HepG2 (cell line): ENCODE measurements around the gene SIAH3. TPM values are rescaled to one million over a fixed set of nuclear protein-coding genes. Genes with fewer than 3 reads are reported as not detected.

Experiments used
- ATAC-seq: fragments of 200-7000 bp; cut with Tn5 transposase; 3 replicates; pipeline ENCODE4 v1.9.1; 2020; ENCODE audit warnings: mild to moderate bottlenecking, moderate library complexity
- BruUV-seq: library from RNA; stranded (reverse); fragments of 400-500 nt; replicated peaks from 2 replicates; lab custom pipeline; 2021; lab: Mats Ljungman, UMichigan
- CTCF ChIA-PET: fragments of 300-600 bp; formaldehyde crosslinking; extraction: SDS; loops from one replicate; lab custom pipeline; 2021; ENCODE audit warnings: low total read pairs, inconsistent platforms, low intra/inter-chr PET ratio; lab: Yijun Ruan, JAX
- POLR2A ChIA-PET: fragments of 350-600 bp; sonication (Branson Sonifier 250); formaldehyde crosslinking; loops from one replicate; lab custom pipeline; 2020; ENCODE audit warnings: antibody characterized with exemption, inconsistent platforms; lab: Yijun Ruan, JAX
- DNase-seq: peaks from one replicate; pipeline ENCODE4 v3.0.0-alpha.2; 2015; ENCODE audit warnings: low spot score
- FAIRE-seq: peaks from 3 replicates; lab custom pipeline; 2011; peaks lifted over from hg19 to GRCh38; lab: Jason Lieb, UNC
- H2AFZ ChIP-seq: one replicate; pipeline ENCODE4 v1.6.1; 2011; ENCODE audit warnings: low read length, inconsistent platforms
- H3K27ac ChIP-seq: fragments of 300-600 bp; 3 replicates; pipeline ENCODE4 v1.8.0; 2011; ENCODE audit warnings: mixed run types, mild to moderate bottlenecking, mixed read lengths, low read length, inconsistent platforms; ENCODE audit not compliant: insufficient read depth; ENCODE audit errors: extremely low read length
- H3K27me3 ChIP-seq, 2 experiments: fragments of 200-600 bp in 1 of 2; 2 replicates in 1 of 2; 3 replicates in 1 of 2; pipeline versions ENCODE4 v1.6.0 to v1.8.0; 2011; ENCODE audit warnings: low read length in 2 of 2, mild to moderate bottlenecking in 2 of 2, moderate library complexity in 2 of 2, inconsistent platforms in 1 of 2; ENCODE audit not compliant: insufficient read depth in 2 of 2, control insufficient read depth in 1 of 2
- H3K36me3 ChIP-seq, 2 experiments: fragments of 200-600 bp in 1 of 2; replicated peaks in 1 of 2; 2 replicates in 1 of 2; 3 replicates in 1 of 2; pipeline versions ENCODE4 v1.5.1 to v1.8.0; 2011; ENCODE audit warnings: low read length in 2 of 2, inconsistent platforms in 1 of 2; ENCODE audit not compliant: insufficient read depth in 2 of 2, control insufficient read depth in 1 of 2
- H3K4me1 ChIP-seq: 2 replicates; pipeline ENCODE4 v1.5.1; 2012; ENCODE audit warnings: low read length, inconsistent platforms; ENCODE audit not compliant: insufficient read depth
- H3K4me2 ChIP-seq: 2 replicates; pipeline ENCODE4 v1.6.0; 2011; ENCODE audit warnings: low read depth, low read length, inconsistent platforms
- H3K4me3 ChIP-seq, 3 experiments: fragments of 200-600 bp in 1 of 3; sonication (generic), shearing (Covaris generic) in 1 of 3; replicated peaks in 1 of 3; 2 replicates each; pipeline ENCODE4 v1.5.1; 2011 to 2016; ENCODE audit warnings: low read length in 3 of 3, inconsistent platforms in 2 of 3, low read depth in 2 of 3, mild to moderate bottlenecking in 2 of 3, control low read depth in 1 of 3, mixed read lengths in 1 of 3; ENCODE audit not compliant: insufficient read depth in 1 of 3
- H3K79me2 ChIP-seq: one replicate; pipeline ENCODE4 v1.6.1; 2011; ENCODE audit warnings: low read length, inconsistent platforms; ENCODE audit not compliant: insufficient read depth
- H3K9ac ChIP-seq: 2 replicates; pipeline ENCODE4 v1.6.0; 2011; ENCODE audit warnings: mild to moderate bottlenecking, low read depth, low read length, inconsistent platforms; ENCODE audit not compliant: insufficient read depth
- H3K9me3 ChIP-seq: 2 replicates; pipeline ENCODE4 v1.5.1; 2012; ENCODE audit warnings: mild to moderate bottlenecking, low read length
- H4K20me1 ChIP-seq: 2 replicates; pipeline ENCODE4 v1.6.0; 2011; ENCODE audit warnings: inconsistent platforms, mild to moderate bottlenecking, low read length, moderate library complexity; ENCODE audit not compliant: insufficient read depth
- BHLHE40 ChIP-seq: IDR thresholded peaks from 2 replicates; pipeline ENCODE4 v1.6.1; 2011; ENCODE audit warnings: low read length, improper control_type of control experiment
- CENPT ChIP-seq: sonication (generic); formaldehyde crosslinking; IDR thresholded peaks from 2 replicates; pipeline ENCODE4 v1.8.0; 2022; ENCODE audit warnings: low read depth, mild to moderate bottlenecking, moderate library complexity, missing genetic modification reagents
- MYC ChIP-seq: sonication (generic); formaldehyde crosslinking; IDR thresholded peaks from 2 replicates; pipeline ENCODE4 v1.9.0; 2021; ENCODE audit warnings: missing genetic modification reagents, borderline replicate concordance
- SRSF9 ChIP-seq: fragments of 200-400 bp; formaldehyde crosslinking; IDR thresholded peaks from 2 replicates; pipeline ENCODE4 v1.6.1; 2018; ENCODE audit warnings: borderline replicate concordance, mild to moderate bottlenecking, low read depth, low read length; ENCODE audit not compliant: insufficient read depth, poor library complexity, severe bottlenecking
- ZHX2 ChIP-seq, 2 experiments: sonication (generic) in 1 of 2; formaldehyde crosslinking in 1 of 2; IDR thresholded peaks; 2 replicates each; pipeline versions ENCODE4 v1.6.1 to v1.9.0; 2014 to 2022; ENCODE audit warnings: antibody characterized with exemption in 1 of 2, borderline replicate concordance in 1 of 2, inconsistent platforms in 1 of 2, low read depth in 1 of 2, missing genetic modification reagents in 1 of 2
- ZNF292 ChIP-seq: sonication (generic); formaldehyde crosslinking; IDR thresholded peaks from 2 replicates; pipeline ENCODE4 v1.8.1; 2022; ENCODE audit warnings: mild to moderate bottlenecking, low read depth, missing genetic modification reagents, borderline replicate concordance
- ZNF33A ChIP-seq: sonication (generic); formaldehyde crosslinking; IDR thresholded peaks from 2 replicates; pipeline ENCODE4 v1.5.1; 2020; ENCODE audit warnings: missing genetic modification reagents, mild to moderate bottlenecking, moderate library complexity, borderline replicate concordance
- in situ Hi-C: cut with HindIII; loops from 2 replicates; pipeline ENCODE4 v1.10.0; 2017; ENCODE audit warnings: low pct_unique_long_range_greater_than_20kb; ENCODE audit not compliant: extremely low pct_ligation_motif_present
- intact Hi-C: fragments of 100-400 bp; cut with micrococcal nuclease; formaldehyde crosslinking; loops from one replicate; pipeline ENCODE4 v1.10.0; 2022; ENCODE audit not compliant: unreplicated experiment
- polyA plus RNA-seq, 8 experiments: library from polyadenylated mRNA; depleted of rRNA in 3 of 8; stranded (reverse) in 7 of 8; unstranded in 1 of 8; fragments of >200 nt; fragmentation: Illumina TruSeq in 4 of 8; extraction: Trizol in 4 of 8; gene quantifications; 2 replicates each; pipeline versions ENCODE4 v1.2.1 to v1.2.3, GENCODE V29; 2011 to 2016; ENCODE audit warnings: low read depth in 4 of 8, missing spikeins in 1 of 8, mixed read lengths in 1 of 8; ENCODE audit not compliant: insufficient read depth in 1 of 8
- total RNA-seq, 5 experiments: library from RNA; depleted of rRNA; stranded (reverse); fragments of >200 nt; fragmentation: Illumina TruSeq; extraction: Trizol; gene quantifications; 2 replicates each; pipeline ENCODE4 v1.2.3, GENCODE V29; 2016; ENCODE audit warnings: low read depth in 1 of 5
- TF ChIP-seq, protein P1 (sequence below): sonication (generic); formaldehyde crosslinking; IDR thresholded peaks from 2 replicates; pipeline ENCODE4 v1.8.0; 2022; ENCODE audit warnings: missing genetic modification reagents, mild to moderate bottlenecking, borderline replicate concordance
- TF ChIP-seq, protein P2 (sequence below): sonication (generic); formaldehyde crosslinking; IDR thresholded peaks from 2 replicates; pipeline ENCODE4 v1.5.0; 2020; ENCODE audit warnings: mild to moderate bottlenecking, missing genetic modification reagents

The SIAH3 gene
- total and polyA plus RNA-seq, 2 of the 13 experiments (the other 11 are each of a cell fraction or from before 2014, with no cell fraction given), result not detected

GRCh38 chr13:45863709-45864590, 12.4 kb upstream of the SIAH3 start (continued):
- TF ChIP-seq ZHX2 (IDR thresholded peaks at IDR 0.05; ENCODE audit: low read depth) (no peak), ZHX2 (CRISPR knock-in tag; IDR thresholded peaks at IDR 0.05; ENCODE audit: borderline replicate concordance) (no peak)

DNA sequence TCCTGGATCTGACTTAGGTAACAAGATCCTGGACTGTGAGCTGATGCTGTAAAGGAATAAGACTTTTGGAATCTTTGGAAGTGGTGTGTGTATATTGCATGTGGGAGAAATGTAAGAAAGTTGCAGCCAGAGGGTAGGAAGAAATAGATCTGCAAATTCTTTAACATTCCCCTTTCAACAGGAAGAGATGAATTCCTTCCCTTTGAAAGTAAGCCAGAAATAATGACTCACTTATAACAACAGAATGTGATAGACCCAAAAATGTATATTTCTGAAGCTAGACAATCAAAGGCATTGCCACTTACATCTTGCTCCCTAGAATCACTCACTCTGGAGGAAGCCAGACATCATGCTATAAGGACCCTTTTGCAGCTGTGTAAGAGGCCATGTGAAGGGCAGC, 9.8 kb upstream of the SIAH3 start:
- ATAC-seq, result no peak
- Histone ChIP-seq H2AFZ (no peak overlapping the region), H3K79me2 (no peaks in the 10 kb centered on the region), H3K9me3 (no peaks in the 10 kb centered on the region), H3K9ac (no peak overlapping the region), H3K4me3 (no peak overlapping the region), H3K36me3 (no peaks in the 10 kb centered on the region), H3K4me2 (no peak overlapping the region), H3K27me3 (peaks cover 0 to 6% of the 10 kb centered on the region in 2 experiments; a peak in 1 of 5 replicates), H3K4me1 (no peaks in the 10 kb centered on the region), H3K27ac (no peak overlapping the region), H4K20me1 (no peaks in the 10 kb centered on the region)
- no peak for FAIRE-seq
- ChIA-PET CTCF (no interaction called here), POLR2A (no interaction called here)
- in situ Hi-C loops, result no loop called here
- DNase-seq, result no peak
- intact Hi-C loops, result no loop called here
- BruUV-seq, result no TSS peak
- TF ChIP-seq, protein P1, sequence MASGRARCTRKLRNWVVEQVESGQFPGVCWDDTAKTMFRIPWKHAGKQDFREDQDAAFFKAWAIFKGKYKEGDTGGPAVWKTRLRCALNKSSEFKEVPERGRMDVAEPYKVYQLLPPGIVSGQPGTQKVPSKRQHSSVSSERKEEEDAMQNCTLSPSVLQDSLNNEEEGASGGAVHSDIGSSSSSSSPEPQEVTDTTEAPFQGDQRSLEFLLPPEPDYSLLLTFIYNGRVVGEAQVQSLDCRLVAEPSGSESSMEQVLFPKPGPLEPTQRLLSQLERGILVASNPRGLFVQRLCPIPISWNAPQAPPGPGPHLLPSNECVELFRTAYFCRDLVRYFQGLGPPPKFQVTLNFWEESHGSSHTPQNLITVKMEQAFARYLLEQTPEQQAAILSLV (CRISPR knock-in tag), result no peak
- TF ChIP-seq, protein P2, sequence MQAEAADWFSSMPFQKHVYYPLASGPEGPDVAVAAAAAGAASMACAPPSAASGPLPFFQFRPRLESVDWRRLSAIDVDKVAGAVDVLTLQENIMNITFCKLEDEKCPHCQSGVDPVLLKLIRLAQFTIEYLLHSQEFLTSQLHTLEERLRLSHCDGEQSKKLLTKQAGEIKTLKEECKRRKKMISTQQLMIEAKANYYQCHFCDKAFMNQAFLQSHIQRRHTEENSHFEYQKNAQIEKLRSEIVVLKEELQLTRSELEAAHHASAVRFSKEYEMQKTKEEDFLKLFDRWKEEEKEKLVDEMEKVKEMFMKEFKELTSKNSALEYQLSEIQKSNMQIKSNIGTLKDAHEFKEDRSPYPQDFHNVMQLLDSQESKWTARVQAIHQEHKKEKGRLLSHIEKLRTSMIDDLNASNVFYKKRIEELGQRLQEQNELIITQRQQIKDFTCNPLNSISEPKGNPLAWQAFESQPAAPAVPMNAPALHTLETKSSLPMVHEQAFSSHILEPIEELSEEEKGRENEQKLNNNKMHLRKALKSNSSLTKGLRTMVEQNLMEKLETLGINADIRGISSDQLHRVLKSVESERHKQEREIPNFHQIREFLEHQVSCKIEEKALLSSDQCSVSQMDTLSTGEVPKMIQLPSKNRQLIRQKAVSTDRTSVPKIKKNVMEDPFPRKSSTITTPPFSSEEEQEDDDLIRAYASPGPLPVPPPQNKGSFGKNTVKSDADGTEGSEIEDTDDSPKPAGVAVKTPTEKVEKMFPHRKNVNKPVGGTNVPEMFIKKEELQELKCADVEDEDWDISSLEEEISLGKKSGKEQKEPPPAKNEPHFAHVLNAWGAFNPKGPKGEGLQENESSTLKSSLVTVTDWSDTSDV (CRISPR knock-in tag), result no peak
- TF ChIP-seq MYC (CRISPR knock-in tag) (no peak), CENPT (CRISPR knock-in tag) (no peak), BHLHE40 (no peak), ZNF33A (CRISPR knock-in tag) (no peak), SRSF9 (no peak), ZNF292 (no peak)
